ENCODE data around the gene CRAT.

GRCh38 chr9:129059796-129060785 lies 50.5 kb downstream of the CRAT start:
- no peak for TF ChIP-seq CTCF (IDR thresholded peaks at IDR 0.05)
- TF ChIP-seq POLR2AphosphoS5 (IDR thresholded peaks at IDR 0.05) = no peak
- no peak for TF ChIP-seq POLR2A (IDR thresholded peaks at IDR 0.05)
- TF ChIP-seq EP300 (IDR thresholded peaks at IDR 0.05) = no peak
